C4-2B (cell line): ENCODE measurements around the gene CHPF.

Source experiments
- CTCF ChIP-seq: fragments of 450-650 bp; conservative IDR thresholded peaks from 2 replicates; pipeline ENCODE4 v1.5.1; 2017; ENCODE audit warnings: mild to moderate bottlenecking
- ZFX ChIP-seq: fragments of 450-650 bp; IDR thresholded peaks from 2 replicates; pipeline ENCODE4 v1.6.1; 2017

- TF ChIP-seq CTCF (no peak), ZFX (no peak)
Observed at GRCh38 chr2:219557791-219558785, 14.5 kb upstream of the CHPF start.
